Adrenal gland (tissue), 12 donors: ENCODE data around the gene CLC. TPM values are rescaled to one million over a fixed set of nuclear protein-coding genes. Genes with fewer than 3 reads are reported as not detected.

Source experiments
- DNase-seq, 7 donors: peaks; one replicate each; pipeline ENCODE4 v3.0.0-alpha.2; 2019 to 2020
- H3K27ac ChIP-seq, 5 donors: fragments of 200-600 bp; sonication (generic) in 4 of 5; 1 replicate in 3 of 5; 2 replicates in 2 of 5; pipeline versions ENCODE4 v1.5.1 to v1.8.0; 2016 to 2020; ENCODE audit warnings: mild to moderate bottlenecking in 1 of 5
- H3K27me3 ChIP-seq: fragments of 200-600 bp; 2 replicates; pipeline ENCODE4 v1.8.0; 2021
- H3K36me3 ChIP-seq, 2 donors: fragments of 200-600 bp; replicated peaks in 1 of 2; 1 replicate in 1 of 2; 2 replicates in 1 of 2; pipeline versions ENCODE4 v1.5.1 to v1.8.0; 2018 to 2022
- H3K4me1 ChIP-seq, 2 donors: fragments of 200-600 bp; replicated peaks in 1 of 2; 1 replicate in 1 of 2; 2 replicates in 1 of 2; pipeline versions ENCODE4 v1.5.1 to v1.8.0; 2018 to 2021
- H3K4me3 ChIP-seq, 4 donors: fragments of 200-600 bp; sonication (generic) in 3 of 4; one replicate each; pipeline ENCODE4 v1.5.1; 2016 to 2018
- H3K9me3 ChIP-seq, 3 donors: fragments of 200-600 bp; sonication (generic) in 1 of 3; replicated peaks in 1 of 3; 1 replicate in 2 of 3; 2 replicates in 1 of 3; pipeline versions ENCODE4 v1.5.1 to v1.8.0; 2016 to 2021
- POLR2A ChIP-seq, 2 donors: fragments of 450-650 bp; IDR thresholded peaks; one replicate each; pipeline ENCODE4 v1.6.1; 2017; ENCODE audit warnings: antibody characterized with exemption in 2 of 2, mild to moderate bottlenecking in 2 of 2, moderate library complexity in 1 of 2
- WGBS, 4 donors: extraction: QIAGEN DNeasy Blood & Tissue Kit in 2 of 4; methylation state at CpG; one replicate each; pipeline versions ENCODE4 v1.1.5 to v1.1.7; 2013 to 2017; 5-methylcytosine and 5-hydroxymethylcytosine counted together
- intact Hi-C, 2 donors: fragments of 100-400 bp; cut with DNase I; formaldehyde crosslinking; loops; one replicate each; pipeline versions ENCODE4 v1.14.1 to v1.15.0; 2022 to 2023
- polyA plus RNA-seq, 3 donors: library from polyadenylated mRNA; stranded (reverse); fragments of 200-250 nt in 2 of 3; fragments of 350-450 nt in 1 of 3; fragmentation: Illumina TruSeq in 1 of 3; extraction: RNeasy Lipid Tissue Mini Kit (QIAGEN cat#74804) in 1 of 3; gene quantifications; one replicate each; pipeline ENCODE4 v1.2.3, GENCODE V29; 2013 to 2014
- total RNA-seq, 9 donors: library from RNA; depleted of rRNA in 4 of 9; stranded (reverse); fragments of >200 nt in 4 of 9; fragments of 120-200 nt in 1 of 9; fragmentation: NEBNext Ultra II Directional in 1 of 9; extraction: Animal tissue kit (Norgen Biotek cat#: 25700) in 1 of 9; gene quantifications; one replicate each; pipeline versions ENCODE4 v1.1.0 to v1.2.4, GENCODE V29; 2013 to 2023
- TF ChIP-seq, protein P1 (sequence below), 6 experiments: fragments of 450-650 bp in 4 of 6; fragments of 200-600 bp in 2 of 6; sonication (generic) in 1 of 6; IDR thresholded peaks; 1 replicate in 5 of 6; 2 replicates in 1 of 6; pipeline versions ENCODE4 v1.5.1 to v1.8.0; 2016 to 2021; ENCODE audit warnings: antibody characterized with exemption in 6 of 6, mild to moderate bottlenecking in 2 of 6, moderate library complexity in 1 of 6
- donor health status: healthy with polysubstance abuse.
- donor health status: Bipolar disorder and iron deficiency.
- donor health status: DM: yes; HTN: yes; CAD: no.
- donor health status: DM: no; HTN: no; CAD: no.
- donor health status: DM: no; HTN: no; CAD: no.
- donor health status: DM: yes; HTN: yes; CAD: no.

CLC gene
- total and polyA plus RNA-seq, 12 donors, result 0.66 to 3.7 TPM; not detected in 10

DNA sequence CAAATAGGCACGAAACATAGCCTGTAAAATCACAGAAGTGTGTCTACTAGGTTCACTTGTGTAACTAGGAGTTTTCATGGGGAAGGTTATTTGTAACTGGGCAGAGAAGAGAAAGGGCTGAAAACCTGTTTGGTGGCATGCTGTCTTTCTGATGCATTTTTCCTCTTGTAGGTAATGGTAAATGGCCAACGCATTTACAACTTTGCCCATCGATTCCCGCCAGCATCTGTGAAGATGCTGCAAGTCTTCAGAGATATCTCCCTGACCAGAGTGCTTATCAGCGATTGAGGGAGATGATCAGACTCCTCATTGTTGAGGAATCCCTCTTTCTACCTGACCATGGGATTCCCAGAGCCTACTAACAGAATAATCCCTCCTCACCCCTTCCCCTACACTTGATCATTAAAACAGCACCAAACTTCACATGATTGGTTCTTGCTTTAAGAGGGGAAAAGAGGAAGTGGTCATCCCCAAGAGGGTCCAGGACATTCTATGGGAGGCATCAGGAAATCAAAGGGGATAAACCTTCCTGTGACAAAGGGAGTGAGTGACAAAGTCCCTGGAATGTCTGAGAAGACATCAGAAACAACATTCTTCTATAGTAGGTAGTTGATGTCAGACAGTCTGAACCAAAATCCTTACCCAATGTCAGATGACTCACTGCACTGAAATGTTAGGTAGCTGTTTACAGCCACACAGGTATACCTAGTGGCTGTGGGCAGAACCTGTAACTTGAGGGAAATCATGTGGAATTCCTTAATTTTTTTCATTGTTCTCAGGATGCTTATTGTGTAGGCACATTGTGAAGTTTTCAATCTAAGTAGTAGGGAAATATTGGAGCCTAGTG is 28.6 kb downstream of the CLC start:
- H3K4me3 ChIP-seq, result no peak overlapping the region
- H3K9me3 ChIP-seq, result no peaks in the 10 kb centered on the region
- no peaks in the 10 kb centered on the region for H3K27me3 ChIP-seq
- no peaks in the 10 kb centered on the region for H3K36me3 ChIP-seq
- 74 to 87% (median 81%) methylated on average over 5 of the region's 5 CpGs for WGBS, 4 donors
- intact Hi-C loops, result no loop called here
- H3K4me1 ChIP-seq, result no peaks in the 10 kb centered on the region
- H3K27ac ChIP-seq, result no peak overlapping the region
- no peak for DNase-seq
- TF ChIP-seq, protein P1, sequence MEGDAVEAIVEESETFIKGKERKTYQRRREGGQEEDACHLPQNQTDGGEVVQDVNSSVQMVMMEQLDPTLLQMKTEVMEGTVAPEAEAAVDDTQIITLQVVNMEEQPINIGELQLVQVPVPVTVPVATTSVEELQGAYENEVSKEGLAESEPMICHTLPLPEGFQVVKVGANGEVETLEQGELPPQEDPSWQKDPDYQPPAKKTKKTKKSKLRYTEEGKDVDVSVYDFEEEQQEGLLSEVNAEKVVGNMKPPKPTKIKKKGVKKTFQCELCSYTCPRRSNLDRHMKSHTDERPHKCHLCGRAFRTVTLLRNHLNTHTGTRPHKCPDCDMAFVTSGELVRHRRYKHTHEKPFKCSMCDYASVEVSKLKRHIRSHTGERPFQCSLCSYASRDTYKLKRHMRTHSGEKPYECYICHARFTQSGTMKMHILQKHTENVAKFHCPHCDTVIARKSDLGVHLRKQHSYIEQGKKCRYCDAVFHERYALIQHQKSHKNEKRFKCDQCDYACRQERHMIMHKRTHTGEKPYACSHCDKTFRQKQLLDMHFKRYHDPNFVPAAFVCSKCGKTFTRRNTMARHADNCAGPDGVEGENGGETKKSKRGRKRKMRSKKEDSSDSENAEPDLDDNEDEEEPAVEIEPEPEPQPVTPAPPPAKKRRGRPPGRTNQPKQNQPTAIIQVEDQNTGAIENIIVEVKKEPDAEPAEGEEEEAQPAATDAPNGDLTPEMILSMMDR (IDR thresholded peaks at IDR 0.05), result no peak
- TF ChIP-seq POLR2A (IDR thresholded peaks at IDR 0.05), result no peak

DNA sequence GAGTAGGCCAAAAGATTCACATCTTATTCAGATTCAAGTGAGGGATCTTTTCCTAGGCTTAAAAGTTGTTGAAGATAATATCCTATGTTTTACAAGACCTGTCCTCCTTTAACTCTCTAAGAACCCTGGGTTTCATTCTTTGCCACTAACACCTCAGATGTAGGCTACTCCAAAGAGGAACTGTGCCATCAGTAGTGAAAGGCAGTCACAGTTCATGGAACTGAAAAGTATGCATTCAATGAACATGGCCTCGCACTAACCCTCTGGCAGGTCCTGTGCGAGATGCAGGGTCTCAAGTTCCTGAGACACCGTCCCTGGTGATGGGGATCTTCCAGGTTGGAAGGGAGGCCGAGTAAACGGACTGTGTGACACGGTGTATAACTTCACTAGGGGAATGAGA is 29.2 kb downstream of the CLC start:
- TF ChIP-seq, protein P1 (IDR thresholded peaks at IDR 0.05), result no peak
- TF ChIP-seq POLR2A (IDR thresholded peaks at IDR 0.05), result no peak
- Histone ChIP-seq H3K4me1 (no peaks in the 10 kb centered on the region), H3K4me3 (no peak overlapping the region), H3K27me3 (no peaks in the 10 kb centered on the region), H3K36me3 (no peaks in the 10 kb centered on the region), H3K27ac (no peak overlapping the region), H3K9me3 (no peaks in the 10 kb centered on the region)
- intact Hi-C loops, result no loop called here
- WGBS, 4 donors, result 71 to 79% (median 75%) methylated on average over 6 of the region's 6 CpGs
- DNase-seq, result no peak

DNA sequence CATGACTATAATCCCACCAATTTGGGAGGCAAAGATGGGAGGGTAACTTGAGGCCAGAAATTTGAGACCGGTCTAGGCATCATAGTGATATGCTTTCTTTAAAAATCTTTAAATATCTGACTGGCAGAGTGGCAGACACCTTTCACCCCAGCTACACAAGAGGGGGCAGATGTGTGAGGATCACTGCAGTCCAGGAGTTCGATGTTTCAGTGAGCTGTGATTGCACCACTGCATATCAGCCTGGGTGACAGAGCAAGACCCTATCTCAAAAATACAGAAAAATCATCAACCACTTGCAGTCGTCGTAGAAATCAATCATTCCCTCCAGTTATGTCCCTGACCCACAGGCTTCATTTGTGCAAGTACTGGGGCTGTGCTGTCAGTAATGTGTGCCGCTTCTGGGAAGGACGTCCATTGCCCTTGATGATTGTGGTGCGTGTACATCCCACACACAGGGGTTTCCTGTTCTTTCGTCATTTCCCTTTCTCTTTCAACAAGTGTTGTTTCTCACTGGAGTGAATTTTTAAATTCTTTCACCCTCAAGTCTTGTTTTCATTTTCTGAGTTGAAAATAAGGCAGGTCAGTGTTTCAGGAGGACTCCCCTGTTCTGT is 32.1 kb downstream of the CLC start:
- TF ChIP-seq, protein P1 (IDR thresholded peaks at IDR 0.05), result no peak
- no peak for TF ChIP-seq POLR2A (IDR thresholded peaks at IDR 0.05)
- WGBS, 4 donors, result 42 to 52% (median 48%) methylated on average over 8 of the region's 8 CpGs
- Histone ChIP-seq H3K4me1 (no peaks in the 10 kb centered on the region), H3K27me3 (no peaks in the 10 kb centered on the region), H3K9me3 (no peaks in the 10 kb centered on the region), H3K36me3 (no peaks in the 10 kb centered on the region), H3K4me3 (no peak overlapping the region), H3K27ac (no peak overlapping the region)
- no peak for DNase-seq
- intact Hi-C loops, result no loop called here

DNA sequence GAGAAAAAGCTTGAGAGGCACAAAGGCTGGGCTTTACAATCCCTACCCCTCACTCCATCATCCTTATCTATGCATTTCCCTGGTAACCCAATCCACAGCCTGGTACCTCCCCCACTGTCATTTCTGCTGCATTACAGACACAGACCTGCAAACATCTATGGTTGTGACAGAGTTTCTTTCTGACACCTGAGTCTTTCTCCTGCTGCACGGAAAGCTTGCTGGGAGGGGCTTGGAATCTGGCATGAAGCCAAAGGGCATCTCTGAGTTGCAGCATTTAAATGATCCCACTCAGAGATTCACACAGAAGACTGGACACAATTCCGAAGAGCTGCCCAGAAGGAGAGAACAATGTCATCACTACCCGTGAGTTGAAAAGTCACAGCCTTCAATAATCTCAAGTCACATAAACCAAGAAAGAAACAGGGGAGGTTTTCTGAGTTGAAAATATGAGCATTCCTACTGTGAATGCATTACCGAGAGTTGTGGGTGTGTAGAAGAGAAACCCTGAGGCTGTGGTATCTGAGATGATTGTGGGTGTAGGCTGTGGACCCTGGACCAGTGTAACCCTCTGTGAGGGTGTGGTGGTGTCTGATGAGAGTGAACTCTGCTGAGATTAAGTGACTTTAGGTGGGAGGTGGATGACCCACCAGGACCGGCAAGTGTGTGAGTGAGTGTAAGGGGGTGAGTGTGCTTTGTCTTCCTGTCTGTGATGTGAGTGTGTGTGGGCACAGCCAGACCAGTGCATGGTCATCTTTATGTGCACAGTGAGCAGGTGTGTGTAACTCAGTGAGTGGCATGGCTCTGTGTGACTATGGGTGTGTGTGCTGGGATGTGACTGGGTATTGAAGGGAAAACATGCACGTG is 33.4 kb downstream of the CLC start, which contains the start of gene LGALS14:
TSS of gene LGALS14 (plus strand) at position 301 of the 864 bp plus-strand sequence. CDS start at position 349, 48 bp downstream.
- Histone ChIP-seq H3K4me3 (no peak within 1 kb of the TSS), H3K27ac (no peak within 1 kb of the TSS), H3K9me3 (no peaks in the 10 kb centered on the region), H3K36me3 (no peaks in the 10 kb centered on the region), H3K27me3 (peaks cover 10% of the 10 kb centered on the region), H3K4me1 (no peaks in the 10 kb centered on the region)
- no peak for DNase-seq
- TF ChIP-seq, protein P1 (IDR thresholded peaks at IDR 0.05), result no peak
- no peak for TF ChIP-seq POLR2A (IDR thresholded peaks at IDR 0.05)
- intact Hi-C loops, result no loop called here
- 47 to 53% (median 50%) methylated on average over 6 of the region's 6 CpGs for WGBS, 4 donors
